GM10266 (cell line): ENCODE data around the gene REV3L.

Source experiments
- DNase-seq: peaks from one replicate; pipeline ENCODE4 v3.0.0; 2012; ENCODE audit errors: extremely low spot score
- TF ChIP-seq, protein P1 (sequence below): IDR thresholded peaks from 2 replicates; pipeline ENCODE4 v1.5.1; 2012; ENCODE audit warnings: mild to moderate bottlenecking, low read depth; ENCODE audit not compliant: control insufficient read depth, insufficient read depth; ENCODE audit errors: missing control alignments

Gene REV3L

DNA sequence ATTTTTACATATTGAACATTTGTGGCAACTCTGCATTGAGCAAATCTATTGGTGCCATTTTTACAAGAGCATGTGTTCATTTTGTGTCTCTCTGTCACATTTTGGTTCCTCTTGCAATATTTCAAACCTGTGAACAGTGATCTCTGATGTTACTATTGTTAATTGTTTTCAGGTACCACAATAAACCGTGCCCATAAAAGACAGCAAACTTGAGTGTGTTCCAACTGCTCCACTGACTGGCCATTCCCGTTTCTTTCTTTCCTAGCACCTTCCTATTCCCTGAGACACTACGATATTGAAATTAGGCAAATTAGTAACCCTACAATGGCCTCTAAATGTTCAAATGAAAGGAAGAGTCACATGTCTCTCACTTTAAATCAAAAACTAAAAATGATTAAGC lies 79.6 kb downstream of the REV3L start:
- TF ChIP-seq, protein P1, sequence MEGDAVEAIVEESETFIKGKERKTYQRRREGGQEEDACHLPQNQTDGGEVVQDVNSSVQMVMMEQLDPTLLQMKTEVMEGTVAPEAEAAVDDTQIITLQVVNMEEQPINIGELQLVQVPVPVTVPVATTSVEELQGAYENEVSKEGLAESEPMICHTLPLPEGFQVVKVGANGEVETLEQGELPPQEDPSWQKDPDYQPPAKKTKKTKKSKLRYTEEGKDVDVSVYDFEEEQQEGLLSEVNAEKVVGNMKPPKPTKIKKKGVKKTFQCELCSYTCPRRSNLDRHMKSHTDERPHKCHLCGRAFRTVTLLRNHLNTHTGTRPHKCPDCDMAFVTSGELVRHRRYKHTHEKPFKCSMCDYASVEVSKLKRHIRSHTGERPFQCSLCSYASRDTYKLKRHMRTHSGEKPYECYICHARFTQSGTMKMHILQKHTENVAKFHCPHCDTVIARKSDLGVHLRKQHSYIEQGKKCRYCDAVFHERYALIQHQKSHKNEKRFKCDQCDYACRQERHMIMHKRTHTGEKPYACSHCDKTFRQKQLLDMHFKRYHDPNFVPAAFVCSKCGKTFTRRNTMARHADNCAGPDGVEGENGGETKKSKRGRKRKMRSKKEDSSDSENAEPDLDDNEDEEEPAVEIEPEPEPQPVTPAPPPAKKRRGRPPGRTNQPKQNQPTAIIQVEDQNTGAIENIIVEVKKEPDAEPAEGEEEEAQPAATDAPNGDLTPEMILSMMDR: no peak
- DNase-seq: no peak

DNA sequence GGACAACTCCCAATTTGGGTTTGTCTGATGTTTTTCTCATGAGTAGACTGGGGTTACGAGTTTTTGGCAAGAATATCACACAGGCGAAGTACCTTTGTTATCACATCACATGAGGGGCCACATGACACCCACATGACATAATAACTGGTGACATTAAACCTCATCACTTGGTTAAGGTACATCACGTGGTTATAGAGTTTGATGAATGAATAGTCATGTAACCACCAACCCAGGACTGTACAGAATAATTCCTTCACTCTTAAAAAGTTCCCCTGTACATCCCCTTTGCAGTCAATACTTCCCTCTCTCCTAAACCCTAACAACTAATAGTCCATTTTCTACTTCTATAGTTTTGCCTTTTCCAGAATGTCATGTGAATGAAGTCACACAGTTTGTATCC lies 83.4 kb downstream of the REV3L start:
- TF ChIP-seq, protein P1: no peak
- DNase-seq: no peak

DNA sequence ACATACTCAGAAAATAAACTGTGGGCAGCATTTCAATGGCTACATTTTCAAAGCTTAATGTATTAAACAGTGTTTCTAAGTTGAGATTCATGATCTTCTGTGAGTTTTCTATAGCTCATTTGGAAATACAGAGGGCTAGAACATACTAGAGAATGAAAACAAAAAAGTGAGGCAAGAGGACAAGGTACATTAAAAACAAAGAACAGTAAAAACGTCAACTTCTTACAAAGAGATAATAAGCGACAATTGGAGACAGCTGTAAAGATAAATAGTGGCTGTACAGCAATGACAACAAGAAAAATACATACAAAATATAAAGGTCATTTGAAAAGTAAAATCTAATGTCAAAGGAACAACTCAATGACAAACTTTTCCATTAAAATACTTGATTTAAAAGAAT lies 94.3 kb downstream of the REV3L start:
- TF ChIP-seq, protein P1: no peak
- DNase-seq: no peak

DNA sequence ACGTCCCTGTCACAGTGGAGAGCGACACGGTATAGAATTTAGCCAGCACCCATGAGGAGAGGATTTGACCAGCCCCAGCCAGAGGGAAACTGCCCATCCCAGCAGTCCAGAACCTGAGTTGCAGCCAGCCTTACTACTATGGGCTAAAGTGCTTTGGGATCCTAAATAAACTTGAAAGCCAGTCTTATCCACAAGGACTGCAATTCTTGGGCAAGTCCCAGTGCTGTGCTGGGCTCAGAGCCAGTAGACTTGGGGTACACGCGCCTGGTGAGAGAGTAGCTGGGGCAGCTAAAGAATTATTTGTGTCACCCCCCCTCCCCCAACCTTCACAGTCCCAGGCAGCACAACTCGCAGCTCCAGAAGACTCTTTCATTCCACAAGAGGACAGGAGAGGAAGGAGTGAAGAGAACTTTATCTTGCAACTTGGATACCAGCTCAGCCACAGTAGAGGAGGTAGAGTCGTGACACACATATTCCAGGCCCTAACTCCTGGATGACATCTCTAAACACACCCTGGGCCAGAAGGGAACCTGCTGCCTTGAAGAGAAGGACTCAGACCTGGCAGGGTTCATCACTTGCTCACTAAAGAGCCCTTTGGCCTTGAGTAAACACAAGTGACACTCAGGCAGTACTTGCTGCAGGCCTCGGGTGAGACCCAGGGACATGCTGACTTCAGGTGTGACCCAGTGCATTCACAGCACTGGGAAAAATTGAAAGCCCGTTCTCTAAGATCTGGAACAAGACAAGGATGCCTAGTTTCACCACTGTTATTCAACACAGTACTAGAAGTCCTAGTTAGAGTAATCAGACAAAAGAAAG lies 100.3 kb downstream of the REV3L start:
- no peak for DNase-seq
- TF ChIP-seq, protein P1: no peak

DNA sequence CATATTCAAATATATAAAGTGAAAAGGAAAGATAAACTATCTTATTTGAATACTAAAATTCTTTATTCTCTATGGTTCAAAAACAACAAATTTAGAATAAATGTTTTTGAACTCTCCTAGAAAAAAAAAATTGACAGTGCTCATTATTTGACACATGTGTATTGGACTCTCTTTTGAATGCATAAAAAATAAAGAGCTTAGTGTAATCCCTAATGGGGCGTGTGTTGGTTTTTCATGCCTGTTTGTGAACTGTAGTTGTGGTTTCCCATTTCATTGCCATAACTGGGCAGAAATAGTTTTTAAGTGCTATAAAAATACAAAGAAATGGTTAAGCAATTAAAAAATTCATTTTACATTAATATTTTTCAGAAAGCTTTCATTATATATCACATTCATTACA lies 101.3 kb downstream of the REV3L start:
- no peak for DNase-seq
- TF ChIP-seq, protein P1: no peak

DNA sequence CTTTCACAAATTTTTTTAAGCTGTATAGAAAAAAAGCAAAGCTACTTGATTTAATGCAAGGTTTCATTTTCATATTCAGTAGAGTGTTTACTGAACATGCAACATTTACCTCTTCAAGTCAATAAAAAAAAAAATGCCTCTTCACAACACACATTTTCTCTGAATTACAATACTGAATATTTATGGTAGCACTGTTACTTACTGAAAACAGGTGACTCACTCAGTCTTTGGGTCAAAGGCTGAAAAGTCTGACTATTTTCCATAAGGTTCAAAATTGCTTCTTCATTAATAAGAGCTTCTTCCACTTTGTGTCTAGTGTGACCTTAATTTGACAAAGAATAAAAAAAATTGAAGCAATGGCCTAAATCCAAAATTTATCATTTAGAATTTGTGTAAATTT lies 101.9 kb downstream of the REV3L start:
- no peak for DNase-seq
- TF ChIP-seq, protein P1: no peak

DNA sequence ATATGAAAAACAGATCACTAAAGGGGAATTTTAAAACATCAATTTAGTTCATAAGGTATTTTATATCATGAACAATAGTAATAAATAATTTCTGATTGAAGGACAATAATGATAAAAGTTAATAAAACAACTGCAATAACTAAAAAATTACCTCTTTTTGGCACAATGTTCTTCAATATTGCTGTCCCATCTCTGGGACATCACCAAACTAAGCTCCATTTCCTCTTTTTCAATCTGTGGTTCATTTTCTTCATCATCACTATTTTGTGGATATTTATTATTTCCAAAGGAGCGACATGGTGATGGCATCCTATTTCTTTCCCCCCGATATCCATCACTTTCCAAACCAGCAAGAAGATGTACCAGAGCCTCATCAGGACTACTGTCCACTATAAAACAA lies 103.2 kb downstream of the REV3L start:
- TF ChIP-seq, protein P1: no peak
- DNase-seq: no peak
